Colonic mucosa (tissue), 4 donors: ENCODE results near the gene GPC6. TPM values are rescaled to one million over a fixed set of nuclear protein-coding genes. Genes with fewer than 3 reads are reported as not detected.

Source experiments
- DNase-seq: peaks from one replicate; pipeline ENCODE4 v3.0.0-alpha.2; 2020
- H3K27ac ChIP-seq: fragments of 200-600 bp; one replicate; pipeline ENCODE4 v1.8.0; 2021
- H3K27me3 ChIP-seq: fragments of 200-600 bp; one replicate; pipeline ENCODE4 v1.8.0; 2021
- H3K36me3 ChIP-seq: fragments of 200-600 bp; one replicate; pipeline ENCODE4 v1.8.0; 2021
- H3K4me1 ChIP-seq: fragments of 200-600 bp; one replicate; pipeline ENCODE4 v1.8.0; 2021; ENCODE audit warnings: mild to moderate bottlenecking
- H3K4me3 ChIP-seq: fragments of 200-600 bp; one replicate; pipeline ENCODE4 v1.8.0; 2021
- H3K9ac ChIP-seq, 2 donors: one replicate each; pipeline ENCODE4 v1.7.0; 2013; ENCODE audit warnings: control low read depth in 2 of 2, low read depth in 2 of 2, low read length in 2 of 2
- H3K9me3 ChIP-seq: fragments of 200-600 bp; one replicate; pipeline ENCODE4 v1.8.0; 2021
- CTCF ChIP-seq: fragments of 200-600 bp; IDR thresholded peaks from one replicate; pipeline ENCODE4 v1.8.0; 2022; ENCODE audit warnings: antibody characterized with exemption, mild to moderate bottlenecking
- intact Hi-C: fragments of 100-400 bp; cut with DNase I; formaldehyde crosslinking; loops from one replicate; pipeline ENCODE4 v1.14.1; 2022
- total RNA-seq, 2 donors: library from RNA; stranded (reverse); fragmentation: NEBNext Ultra II Directional in 1 of 2; extraction: Animal tissue kit (Norgen Biotek cat#: 25700) in 1 of 2; gene quantifications; one replicate each; pipeline ENCODE4 v1.2.1, GENCODE V29; 2021
- donor health status: healthy.
- donor health status: DM: no; HTN: no; CAD: no.
- donor health status: DM: no; HTN: no; CAD: no.

Gene GPC6
- total RNA-seq, 2 donors from 2014 or later = 2.3 to 4.0 TPM

GRCh38 chr13:93637852-93638251 is 411.2 kb downstream of the GPC6 start:
- intact Hi-C loops = no loop called here
- no peaks in the 10 kb centered on the region for H3K4me1 ChIP-seq
- TF ChIP-seq CTCF = no peak
- no peak overlapping the region for H3K4me3 ChIP-seq
- H3K27ac ChIP-seq = no peak overlapping the region
- no peaks in the 10 kb centered on the region for H3K27me3 ChIP-seq
- H3K9ac ChIP-seq = no peak overlapping the region
- H3K36me3 ChIP-seq = no peaks in the 10 kb centered on the region
- no peak for DNase-seq
- H3K9me3 ChIP-seq = no peaks in the 10 kb centered on the region

DNA sequence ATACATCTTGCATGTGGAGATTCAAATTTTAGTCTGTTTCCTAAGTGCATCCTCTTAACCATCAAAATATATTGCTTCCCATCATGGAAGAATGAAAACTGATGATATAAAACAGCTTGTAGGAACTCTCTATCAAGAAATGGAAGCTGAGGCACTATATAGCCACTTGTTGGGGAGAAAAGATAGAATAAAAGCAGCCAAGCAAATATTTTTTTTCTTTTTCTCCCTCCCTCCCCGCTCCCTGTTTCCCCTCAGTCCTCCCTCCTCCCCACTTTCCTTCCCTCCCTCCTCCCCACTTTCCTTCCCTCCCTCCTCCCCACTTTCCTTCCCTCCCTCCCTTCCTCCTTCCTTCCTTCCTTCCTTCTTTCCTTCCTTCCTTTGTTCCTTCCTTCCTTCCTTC is 413.8 kb downstream of the GPC6 start:
- Histone ChIP-seq H3K9me3 (no peaks in the 10 kb centered on the region), H3K27ac (no peak overlapping the region), H3K9ac (no peak overlapping the region), H3K36me3 (no peaks in the 10 kb centered on the region), H3K27me3 (no peaks in the 10 kb centered on the region), H3K4me3 (no peak overlapping the region), H3K4me1 (no peaks in the 10 kb centered on the region)
- no peak for TF ChIP-seq CTCF
- DNase-seq = no peak
- intact Hi-C loops = no loop called here

GRCh38 chr13:93646245-93646644 is 419.6 kb downstream of the GPC6 start:
- H3K27ac ChIP-seq = no peak overlapping the region
- H3K4me1 ChIP-seq = no peaks in the 10 kb centered on the region
- no peak overlapping the region for H3K4me3 ChIP-seq
- H3K36me3 ChIP-seq = no peaks in the 10 kb centered on the region
- DNase-seq = no peak
- H3K27me3 ChIP-seq = no peaks in the 10 kb centered on the region
- H3K9ac ChIP-seq = no peak overlapping the region
- H3K9me3 ChIP-seq = no peaks in the 10 kb centered on the region
- intact Hi-C loops = no loop called here
- TF ChIP-seq CTCF = no peak

GRCh38 chr13:93649496-93649895 is 422.9 kb downstream of the GPC6 start:
- Histone ChIP-seq H3K9me3 (no peaks in the 10 kb centered on the region), H3K4me1 (no peaks in the 10 kb centered on the region), H3K4me3 (no peak overlapping the region), H3K36me3 (no peaks in the 10 kb centered on the region), H3K9ac (no peak overlapping the region), H3K27me3 (no peaks in the 10 kb centered on the region), H3K27ac (no peak overlapping the region)
- TF ChIP-seq CTCF = no peak
- intact Hi-C loops = no loop called here
- no peak for DNase-seq

DNA sequence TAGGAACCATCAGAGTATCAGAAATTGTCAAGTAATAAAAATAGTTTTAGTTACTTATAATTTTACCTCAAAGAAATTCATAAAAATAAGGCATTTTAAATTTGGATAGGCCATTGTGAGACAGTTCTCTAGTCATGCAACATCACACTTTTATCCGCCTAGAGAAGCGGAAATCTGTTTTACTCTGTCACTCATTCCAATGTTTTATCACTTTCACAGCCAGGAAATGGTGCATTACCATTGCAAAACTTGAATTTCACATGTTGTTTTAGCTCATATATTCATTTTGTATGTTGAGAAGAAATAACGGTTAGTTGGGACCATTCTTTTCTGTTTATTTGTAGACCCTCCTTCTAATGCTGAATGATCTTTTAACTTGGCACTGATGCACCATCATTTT is 427.2 kb downstream of the GPC6 start:
- H3K9ac ChIP-seq = no peak overlapping the region
- no peak for TF ChIP-seq CTCF
- no peaks in the 10 kb centered on the region for H3K27me3 ChIP-seq
- no peaks in the 10 kb centered on the region for H3K4me1 ChIP-seq
- DNase-seq = no peak
- H3K36me3 ChIP-seq = no peaks in the 10 kb centered on the region
- no peaks in the 10 kb centered on the region for H3K9me3 ChIP-seq
- H3K4me3 ChIP-seq = no peak overlapping the region
- intact Hi-C loops = no loop called here
- H3K27ac ChIP-seq = no peak overlapping the region

DNA sequence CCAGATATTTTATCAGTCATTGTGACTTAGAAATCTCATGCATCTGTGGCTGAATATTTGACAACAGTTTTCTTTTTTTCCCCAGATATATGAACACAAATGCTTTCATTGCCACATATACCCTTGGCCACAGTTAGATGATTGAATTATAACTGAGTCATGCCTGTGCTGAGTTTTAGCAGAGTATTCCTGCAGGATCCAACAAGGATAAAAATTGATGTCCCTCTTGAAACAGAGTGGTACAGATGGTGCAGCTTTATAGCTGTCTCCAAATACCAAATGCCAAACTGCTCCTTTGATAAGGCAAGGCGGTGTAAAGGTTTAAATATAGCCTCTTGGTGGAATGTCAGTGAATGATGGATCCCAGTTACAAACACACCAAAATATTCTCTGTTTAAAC is 428.5 kb downstream of the GPC6 start:
- H3K4me3 ChIP-seq = no peak overlapping the region
- H3K9me3 ChIP-seq = no peaks in the 10 kb centered on the region
- H3K27me3 ChIP-seq = no peaks in the 10 kb centered on the region
- H3K36me3 ChIP-seq = no peaks in the 10 kb centered on the region
- intact Hi-C loops = no loop called here
- TF ChIP-seq CTCF = no peak
- no peaks in the 10 kb centered on the region for H3K4me1 ChIP-seq
- H3K9ac ChIP-seq = no peak overlapping the region
- no peak overlapping the region for H3K27ac ChIP-seq
- no peak for DNase-seq
